K562 (cell line): ENCODE data around the gene PEF1. TPM values are rescaled to one million over a fixed set of nuclear protein-coding genes. Genes with fewer than 3 reads are reported as not detected.

Experiments used
- ATAC-seq: fragments of 200-7000 bp; cut with Tn5 transposase; 3 replicates; pipeline ENCODE4 v1.9.1; 2020; ENCODE audit warnings: moderate library complexity
- BruUV-seq: library from RNA; stranded (reverse); fragments of 400-500 nt; replicated peaks from 2 replicates; lab custom pipeline; 2021; lab: Mats Ljungman, UMichigan
- CTCF ChIA-PET: fragments of 300-600 bp; formaldehyde crosslinking; extraction: SDS; loops from one replicate; lab custom pipeline; 2021; ENCODE audit warnings: low intra/inter-chr PET ratio; lab: Yijun Ruan, JAX
- POLR2A ChIA-PET: fragments of 300-600, 350-650 bp; sonication (Branson Sonifier 250); formaldehyde crosslinking; extraction: SDS; loops from one replicate; lab custom pipeline; 2021; ENCODE audit warnings: antibody characterized with exemption, inconsistent platforms; lab: Yijun Ruan, JAX
- DNase-seq, 4 experiments: peaks; one replicate each; pipeline versions ENCODE4 v3.0.0 to v3.0.0-alpha.2; 2011 to 2018; ENCODE audit warnings: low spot score in 3 of 4, mixed read lengths in 3 of 4; ENCODE audit errors: extremely low read depth in 1 of 4
- FAIRE-seq: peaks from 2 replicates; lab custom pipeline; 2011; peaks lifted over from hg19 to GRCh38; lab: Jason Lieb, UNC
- H2AFZ ChIP-seq: 2 replicates; pipeline ENCODE4 v1.6.0; 2011; ENCODE audit warnings: low read depth, low read length, control low read depth, inconsistent platforms
- H3K27ac ChIP-seq: fragments of 200-600 bp; 3 replicates; pipeline ENCODE4 v1.8.0; 2011; ENCODE audit warnings: low read depth, mild to moderate bottlenecking, control low read depth, inconsistent platforms, low read length, moderate library complexity, mixed read lengths; ENCODE audit errors: extremely low read depth
- H3K27me3 ChIP-seq, 2 experiments: fragments of 300-600 bp in 1 of 2; 2 replicates in 1 of 2; 3 replicates in 1 of 2; pipeline versions ENCODE4 v1.6.0 to v1.8.0; 2011; ENCODE audit warnings: inconsistent platforms in 2 of 2, low read length in 2 of 2, mild to moderate bottlenecking in 1 of 2, mixed read lengths in 1 of 2, moderate library complexity in 1 of 2; ENCODE audit not compliant: control insufficient read depth in 2 of 2, insufficient read depth in 2 of 2
- H3K36me3 ChIP-seq: fragments of 300-600 bp; 3 replicates; pipeline ENCODE4 v1.8.0; 2011; ENCODE audit warnings: mild to moderate bottlenecking, low read length, inconsistent platforms; ENCODE audit not compliant: control insufficient read depth, insufficient read depth
- H3K4me1 ChIP-seq, 2 experiments: fragments of 200-600 bp in 1 of 2; replicated peaks in 1 of 2; 2 replicates in 1 of 2; 3 replicates in 1 of 2; pipeline versions ENCODE4 v1.5.1 to v1.8.0; 2011; ENCODE audit warnings: inconsistent platforms in 2 of 2, low read length in 2 of 2, mild to moderate bottlenecking in 1 of 2, mixed read lengths in 1 of 2, moderate library complexity in 1 of 2; ENCODE audit not compliant: control insufficient read depth in 2 of 2, insufficient read depth in 2 of 2
- H3K4me2 ChIP-seq: 2 replicates; pipeline ENCODE4 v1.6.1; 2011; ENCODE audit warnings: low read length, control low read depth, inconsistent platforms, mixed read lengths; ENCODE audit not compliant: insufficient read depth
- H3K4me3 ChIP-seq: fragments of 200-600 bp; sonication (generic), shearing (Covaris generic); 2 replicates; pipeline ENCODE4 v1.5.1; 2016; ENCODE audit warnings: control low read depth, inconsistent platforms
- H3K79me2 ChIP-seq: fragments of 200-600 bp; 3 replicates; pipeline ENCODE4 v1.8.0; 2011; ENCODE audit warnings: low read length, inconsistent platforms; ENCODE audit not compliant: control insufficient read depth, insufficient read depth
- H3K9ac ChIP-seq, 2 experiments: 2 replicates each; pipeline versions ENCODE4 v1.6.0 to v1.6.1; 2011; ENCODE audit warnings: low read depth in 2 of 2, low read length in 2 of 2, control low read depth in 1 of 2, inconsistent platforms in 1 of 2, mild to moderate bottlenecking in 1 of 2, mixed read lengths in 1 of 2; ENCODE audit not compliant: insufficient read depth in 1 of 2
- H3K9me1 ChIP-seq: one replicate; pipeline ENCODE4 v1.6.0; 2011; ENCODE audit warnings: inconsistent platforms, mild to moderate bottlenecking, low read length, moderate library complexity; ENCODE audit not compliant: control insufficient read depth, insufficient read depth
- H3K9me3 ChIP-seq: replicated peaks from 2 replicates; pipeline ENCODE4 v1.5.1; 2011; ENCODE audit warnings: low read depth, low read length, inconsistent platforms; ENCODE audit not compliant: control insufficient read depth, insufficient read depth
- H4K20me1 ChIP-seq: replicated peaks from 2 replicates; pipeline ENCODE4 v1.6.1; 2011; ENCODE audit warnings: low read length, inconsistent platforms, mixed read lengths; ENCODE audit not compliant: control insufficient read depth, insufficient read depth
- CBX8 ChIP-seq: fragments of 200-600 bp; sonication (generic); IDR thresholded peaks from 2 replicates; pipeline ENCODE4 v1.6.1; 2012; ENCODE audit warnings: borderline replicate concordance, mixed run types, low read depth, mild to moderate bottlenecking, moderate library complexity, mixed read lengths, low read length, control low read depth, inconsistent platforms; ENCODE audit not compliant: poor library complexity, severe bottlenecking; ENCODE audit errors: extremely low read depth
- CGGBP1 ChIP-seq: fragments of 250-450 bp; sonication (Bioruptor Pico); IDR thresholded peaks from 2 replicates; pipeline ENCODE4 v1.9.0; 2021; ENCODE audit warnings: mild to moderate bottlenecking
- DDX20 ChIP-seq: fragments of 450-650 bp; IDR thresholded peaks from 2 replicates; pipeline ENCODE4 v1.6.1; 2016; ENCODE audit warnings: missing genetic modification characterization, low read depth, mild to moderate bottlenecking, missing compliant biosample characterization, moderate library complexity
- GTF2F1 ChIP-seq: IDR thresholded peaks from 2 replicates; pipeline ENCODE4 v1.6.1; 2011; ENCODE audit warnings: low read depth, low read length, improper control_type of control experiment
- KAT2B ChIP-seq: IDR thresholded peaks from one replicate; pipeline ENCODE4 v1.6.1; 2012; ENCODE audit warnings: low read depth, mild to moderate bottlenecking, control low read depth, inconsistent platforms, low read length, moderate library complexity
- LARP7 ChIP-seq: fragments of 450-650 bp; IDR thresholded peaks from 2 replicates; pipeline ENCODE4 v1.6.1; 2016
- NFIX ChIP-seq: fragments of 250-450 bp; sonication (Bioruptor Pico); IDR thresholded peaks from 2 replicates; pipeline ENCODE4 v1.4.0; 2020; ENCODE audit warnings: low read depth, mild to moderate bottlenecking, moderate library complexity
- NRF1 ChIP-seq, 2 experiments: fragments of 450-650 bp; IDR thresholded peaks in 1 of 2; conservative IDR thresholded peaks in 1 of 2; 2 replicates each; pipeline ENCODE4 v1.6.1; 2014; ENCODE audit warnings: mild to moderate bottlenecking in 2 of 2
- NUFIP1 ChIP-seq: fragments of 450-650 bp; IDR thresholded peaks from 2 replicates; pipeline ENCODE4 v1.6.1; 2018; ENCODE audit not compliant: partially characterized antibody
- RAD21 ChIP-seq, 2 experiments: fragments of 250-450 bp in 1 of 2; fragments of 450-650 bp in 1 of 2; sonication (Bioruptor Pico) in 1 of 2; formaldehyde crosslinking in 1 of 2; IDR thresholded peaks in 1 of 2; conservative IDR thresholded peaks in 1 of 2; 2 replicates each; pipeline versions ENCODE4 v1.4.0 to v1.8.0; 2020 to 2022; ENCODE audit warnings: mild to moderate bottlenecking in 2 of 2, moderate library complexity in 1 of 2
- SRSF9 ChIP-seq: fragments of 200-400 bp; formaldehyde crosslinking; IDR thresholded peaks from 2 replicates; pipeline ENCODE4 v1.6.1; 2017; ENCODE audit warnings: low read depth, low read length, borderline replicate concordance
- TEAD2 ChIP-seq: fragments of 450-650 bp; IDR thresholded peaks from 2 replicates; pipeline ENCODE4 v1.6.1; 2016; ENCODE audit warnings: missing genetic modification characterization, control low read depth, missing compliant biosample characterization
- ZC3H11A ChIP-seq: IDR thresholded peaks from 2 replicates; pipeline ENCODE4 v1.6.1; 2012; ENCODE audit warnings: low read depth, low read length, improper control_type of control experiment
- ZFP91 ChIP-seq: sonication (generic); formaldehyde crosslinking; IDR thresholded peaks from 2 replicates; pipeline ENCODE4 v1.8.0; 2022; ENCODE audit warnings: mild to moderate bottlenecking, missing genetic modification reagents
- ZNF57 ChIP-seq: fragments of 450-650 bp; formaldehyde crosslinking; IDR thresholded peaks from 2 replicates; pipeline ENCODE4 v1.4.0; 2020; ENCODE audit warnings: mild to moderate bottlenecking, moderate library complexity
- WGBS: fragments of 100-300 bp; shearing (Covaris generic); methylation state at CpG from one replicate; pipeline ENCODE4 v1.1.6; 2016; ENCODE audit warnings: low coverage, mixed read lengths; ENCODE audit not compliant: insufficient coverage; ENCODE audit errors: missing lambda C conversion rate; 5-methylcytosine and 5-hydroxymethylcytosine counted together
- in situ Hi-C: fragments of 300-500 bp; cut with MboI; formaldehyde crosslinking; loops from 4 replicates; pipeline ENCODE4 v1.15.0; 2018; ENCODE audit warnings: inconsistent platforms, mixed read lengths
- intact Hi-C: fragments of 100-400 bp; cut with micrococcal nuclease; formaldehyde crosslinking; loops from 2 replicates; pipeline ENCODE4 v1.14.2; 2022
- polyA plus RNA-seq, 8 experiments: library from polyadenylated mRNA; depleted of rRNA in 4 of 8; stranded (reverse) in 5 of 8; unstranded in 3 of 8; fragments of >200 nt; fragmentation: Nextera tagmentation in 2 of 8; fragmentation: Illumina TruSeq in 1 of 8; extraction: Ambion mirVana in 2 of 8; extraction: Trizol in 1 of 8; gene quantifications; 2 replicates each; pipeline versions ENCODE4 v1.2.1 to v1.2.3, GENCODE V29; 2011 to 2014; ENCODE audit warnings: inconsistent platforms in 1 of 8, missing spikeins in 1 of 8
- total RNA-seq, 7 experiments: library from RNA; depleted of rRNA in 6 of 7; stranded (reverse); fragments of >200 nt in 6 of 7; fragmentation: Illumina TruSeq in 2 of 7; extraction: Trizol in 2 of 7; gene quantifications; 2 replicates each; pipeline versions ENCODE4 v1.2.1 to v1.2.3, GENCODE V29; 2011 to 2021; ENCODE audit warnings: low replicate concordance in 1 of 7
- TF ChIP-seq, protein P1 (sequence below): fragments of 450-650 bp; formaldehyde crosslinking; conservative IDR thresholded peaks from 2 replicates; pipeline ENCODE4 v1.4.0; 2022; ENCODE audit warnings: mild to moderate bottlenecking, missing genetic modification characterization

PEF1 gene
- total and polyA plus RNA-seq, 9 of the 15 experiments (the other 6 are each of a cell fraction or from before 2014, with no cell fraction given) = 26.3 to 95.5 (median 61.9) TPM

DNA sequence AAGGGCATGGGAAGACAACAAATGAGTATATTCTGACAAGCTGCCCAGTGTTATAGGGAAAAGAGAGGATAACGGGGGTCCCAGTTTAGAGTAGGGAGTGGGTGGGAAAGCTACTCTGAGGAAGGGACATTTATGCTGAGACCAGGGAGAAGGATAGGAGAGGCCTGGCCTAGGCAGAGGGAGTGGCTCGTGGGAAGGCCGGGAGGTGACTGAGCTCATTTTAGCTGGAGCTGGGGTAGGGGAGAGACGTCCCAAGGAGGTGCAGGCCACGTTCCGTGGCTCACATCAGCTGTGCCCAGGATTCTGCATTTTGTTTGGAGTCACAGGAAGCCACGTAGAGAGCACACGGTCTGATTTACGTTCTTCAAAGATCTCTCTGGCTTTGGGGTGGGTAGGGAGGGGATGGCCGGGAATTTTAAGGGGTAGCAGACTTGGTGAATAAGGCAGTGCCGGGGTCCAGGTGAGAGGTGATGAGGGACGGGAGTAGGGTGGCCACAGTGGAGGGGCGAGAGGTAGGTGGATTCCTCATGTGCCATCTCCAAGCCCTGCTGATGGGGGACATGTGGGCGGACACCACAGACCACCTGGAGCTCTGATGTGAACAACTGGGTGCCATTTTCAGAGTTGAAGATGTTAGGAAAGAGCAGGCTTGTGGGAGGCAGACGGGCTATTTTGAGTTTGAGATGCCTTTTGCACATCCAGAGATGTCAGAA lies 63.6 kb downstream of the PEF1 start:
- ChIA-PET CTCF (no interaction called here), POLR2A (interaction anchor here (0.6 to 1.2 kb wide), 2 partner anchors 10 to 189 kb away, joined by 3 to 4 read pairs; no protein-coding TSS in a partner anchor)
- intact Hi-C loops = no loop called here
- Histone ChIP-seq H3K4me1 (peaks cover 8 to 25% of the 10 kb centered on the region in 2 experiments; a peak in 4 of 5 replicates), H4K20me1 (peaks cover 17% of the 10 kb centered on the region), H3K27me3 (peaks cover 33 to 86% of the 10 kb centered on the region in 2 experiments; a peak in 4 of 5 replicates), H3K4me3 (no peak overlapping the region), H3K27ac (no peak overlapping the region), H3K4me2 (no peak overlapping the region), H3K79me2 (no peaks in the 10 kb centered on the region), H3K9ac (no peak overlapping the region), H3K9me3 (no peaks in the 10 kb centered on the region), H3K36me3 (no peaks in the 10 kb centered on the region), H2AFZ (no peak overlapping the region), H3K9me1 (no peaks in the 10 kb centered on the region)
- BruUV-seq = no TSS peak
- DNase-seq (peak in 1 of 4 experiments; percentile 7), FAIRE-seq (no peak), ATAC-seq (no peak)
- WGBS = 1% methylated on average over 15 of the region's 15 CpGs
- in situ Hi-C loops = no loop called here
- TF ChIP-seq, protein P1, sequence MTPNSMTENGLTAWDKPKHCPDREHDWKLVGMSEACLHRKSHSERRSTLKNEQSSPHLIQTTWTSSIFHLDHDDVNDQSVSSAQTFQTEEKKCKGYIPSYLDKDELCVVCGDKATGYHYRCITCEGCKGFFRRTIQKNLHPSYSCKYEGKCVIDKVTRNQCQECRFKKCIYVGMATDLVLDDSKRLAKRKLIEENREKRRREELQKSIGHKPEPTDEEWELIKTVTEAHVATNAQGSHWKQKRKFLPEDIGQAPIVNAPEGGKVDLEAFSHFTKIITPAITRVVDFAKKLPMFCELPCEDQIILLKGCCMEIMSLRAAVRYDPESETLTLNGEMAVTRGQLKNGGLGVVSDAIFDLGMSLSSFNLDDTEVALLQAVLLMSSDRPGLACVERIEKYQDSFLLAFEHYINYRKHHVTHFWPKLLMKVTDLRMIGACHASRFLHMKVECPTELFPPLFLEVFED (CRISPR knock-in tag) = no peak
- no peak for TF ChIP-seq DDX20 (tag)
- TF ChIP-seq CBX8 = no peak
- no peak for TF ChIP-seq CGGBP1 (CRISPR knock-in tag)
- no peak for TF ChIP-seq NUFIP1
- TF ChIP-seq NFIX (CRISPR knock-in tag) = no peak
- TF ChIP-seq ZNF57 (CRISPR knock-in tag) = no peak
- TF ChIP-seq SRSF9 = no peak
- no peak for TF ChIP-seq NRF1 (conservative IDR thresholded peaks at IDR 0.05 in 1 of 2, IDR thresholded peaks at IDR 0.05 in 1 of 2)
- no peak for TF ChIP-seq TEAD2 (tag)
- no peak for TF ChIP-seq ZC3H11A
- no peak for TF ChIP-seq RAD21 (CRISPR knock-in tag; conservative IDR thresholded peaks at IDR 0.05 in 1 of 2, IDR thresholded peaks at IDR 0.05 in 1 of 2)
- no peak for TF ChIP-seq KAT2B
- TF ChIP-seq LARP7 = no peak
- TF ChIP-seq ZFP91 (CRISPR knock-in tag) = no peak
- TF ChIP-seq GTF2F1 = no peak
